AG09319 (cell line): ENCODE measurements around the gene TXNL4A.

ENCODE experiments used
- DNase-seq: peaks from one replicate; pipeline ENCODE4 v3.0.0-alpha.2; 2010; ENCODE audit warnings: low read depth; ENCODE audit errors: extremely low read depth
- TF ChIP-seq, protein P1 (sequence below): IDR thresholded peaks from 2 replicates; pipeline ENCODE4 v1.5.1; 2011; ENCODE audit warnings: low read depth, mild to moderate bottlenecking, inconsistent platforms, low read length, moderate library complexity

The TXNL4A gene

DNA sequence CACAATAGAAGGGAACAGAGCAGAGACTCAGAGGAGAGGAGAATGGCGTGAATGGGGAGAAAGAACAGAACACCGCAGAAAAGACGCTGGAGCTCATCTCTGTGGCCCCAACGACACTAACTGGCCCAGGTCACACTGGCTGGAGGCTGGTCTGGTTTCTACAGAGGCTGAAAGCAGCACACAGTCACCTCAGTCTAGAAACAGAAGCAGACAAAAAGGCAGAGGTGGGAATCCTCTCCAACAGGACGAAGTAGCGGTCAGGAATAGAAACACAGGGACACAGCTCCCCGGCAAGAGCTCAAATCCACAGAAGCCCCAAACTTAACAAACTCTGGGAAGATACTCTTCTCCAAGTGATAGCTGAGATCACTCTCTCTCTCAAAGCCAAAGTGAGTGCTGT, 46.2 kb downstream of the TXNL4A start:
- TF ChIP-seq, protein P1, sequence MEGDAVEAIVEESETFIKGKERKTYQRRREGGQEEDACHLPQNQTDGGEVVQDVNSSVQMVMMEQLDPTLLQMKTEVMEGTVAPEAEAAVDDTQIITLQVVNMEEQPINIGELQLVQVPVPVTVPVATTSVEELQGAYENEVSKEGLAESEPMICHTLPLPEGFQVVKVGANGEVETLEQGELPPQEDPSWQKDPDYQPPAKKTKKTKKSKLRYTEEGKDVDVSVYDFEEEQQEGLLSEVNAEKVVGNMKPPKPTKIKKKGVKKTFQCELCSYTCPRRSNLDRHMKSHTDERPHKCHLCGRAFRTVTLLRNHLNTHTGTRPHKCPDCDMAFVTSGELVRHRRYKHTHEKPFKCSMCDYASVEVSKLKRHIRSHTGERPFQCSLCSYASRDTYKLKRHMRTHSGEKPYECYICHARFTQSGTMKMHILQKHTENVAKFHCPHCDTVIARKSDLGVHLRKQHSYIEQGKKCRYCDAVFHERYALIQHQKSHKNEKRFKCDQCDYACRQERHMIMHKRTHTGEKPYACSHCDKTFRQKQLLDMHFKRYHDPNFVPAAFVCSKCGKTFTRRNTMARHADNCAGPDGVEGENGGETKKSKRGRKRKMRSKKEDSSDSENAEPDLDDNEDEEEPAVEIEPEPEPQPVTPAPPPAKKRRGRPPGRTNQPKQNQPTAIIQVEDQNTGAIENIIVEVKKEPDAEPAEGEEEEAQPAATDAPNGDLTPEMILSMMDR, result no peak
- no peak for DNase-seq

DNA sequence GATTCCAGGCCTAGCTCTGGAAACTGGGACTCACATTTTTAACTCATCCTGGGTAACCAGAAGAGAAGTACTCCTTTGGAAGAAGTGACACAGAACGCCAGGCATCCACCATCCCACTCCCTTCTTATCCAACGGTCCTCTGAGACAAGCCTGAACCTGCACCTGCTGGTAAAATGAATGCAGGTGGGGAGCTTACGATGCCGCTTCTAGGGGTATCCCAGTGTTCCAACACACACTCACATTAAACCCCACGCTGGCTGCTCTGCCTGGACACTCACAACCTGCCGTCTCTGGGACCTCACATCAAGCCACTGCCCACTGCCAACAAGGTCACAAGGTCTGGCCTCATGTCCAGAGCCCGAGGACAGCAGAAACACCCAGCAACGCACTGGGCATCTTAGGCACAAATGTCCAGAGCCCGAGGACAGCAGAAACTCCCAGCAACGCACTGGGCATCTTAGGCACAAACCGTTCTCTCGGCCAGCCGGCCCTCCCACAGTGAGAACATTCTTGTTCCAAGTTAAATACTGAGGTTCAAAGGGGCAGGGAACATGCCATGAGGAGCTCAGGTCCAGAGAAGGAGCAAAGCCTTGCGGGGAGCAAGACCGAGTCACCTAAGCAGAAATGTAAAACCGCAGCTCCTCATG, 46.8 kb downstream of the TXNL4A start:
- TF ChIP-seq, protein P1, result no peak
- no peak for DNase-seq

DNA sequence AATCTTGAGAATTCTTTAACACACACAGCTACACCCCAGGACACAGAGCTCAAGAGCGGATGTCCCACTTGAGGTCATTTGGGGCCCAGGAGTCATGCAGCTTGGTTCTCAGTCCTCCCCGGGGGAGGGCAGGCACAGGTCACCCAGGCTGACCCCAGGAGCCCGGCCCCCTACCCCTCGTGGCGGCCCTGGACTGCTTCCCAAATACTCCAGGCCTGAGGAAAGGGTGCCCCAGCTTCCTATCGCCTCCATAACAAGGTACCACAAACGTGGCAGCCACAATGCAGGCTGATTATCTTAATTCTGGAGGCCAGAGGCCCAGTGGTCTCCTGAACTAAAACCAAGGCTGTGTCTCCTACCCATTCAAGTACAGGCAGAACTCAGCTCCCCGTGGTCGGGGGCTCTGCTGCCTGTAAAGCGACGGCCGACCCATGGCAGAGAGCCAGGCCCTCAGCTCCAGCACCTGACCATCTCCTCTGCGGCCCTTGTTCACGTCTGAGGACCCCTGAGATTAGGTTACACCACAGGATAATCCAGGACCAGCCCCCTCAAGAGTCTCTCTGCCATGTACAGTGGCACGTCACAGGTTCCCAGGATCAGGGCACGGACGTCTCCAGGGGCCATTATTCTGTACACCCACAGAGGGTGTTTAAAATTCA, 47.4 kb downstream of the TXNL4A start:
- TF ChIP-seq, protein P1, result no peak

DNA sequence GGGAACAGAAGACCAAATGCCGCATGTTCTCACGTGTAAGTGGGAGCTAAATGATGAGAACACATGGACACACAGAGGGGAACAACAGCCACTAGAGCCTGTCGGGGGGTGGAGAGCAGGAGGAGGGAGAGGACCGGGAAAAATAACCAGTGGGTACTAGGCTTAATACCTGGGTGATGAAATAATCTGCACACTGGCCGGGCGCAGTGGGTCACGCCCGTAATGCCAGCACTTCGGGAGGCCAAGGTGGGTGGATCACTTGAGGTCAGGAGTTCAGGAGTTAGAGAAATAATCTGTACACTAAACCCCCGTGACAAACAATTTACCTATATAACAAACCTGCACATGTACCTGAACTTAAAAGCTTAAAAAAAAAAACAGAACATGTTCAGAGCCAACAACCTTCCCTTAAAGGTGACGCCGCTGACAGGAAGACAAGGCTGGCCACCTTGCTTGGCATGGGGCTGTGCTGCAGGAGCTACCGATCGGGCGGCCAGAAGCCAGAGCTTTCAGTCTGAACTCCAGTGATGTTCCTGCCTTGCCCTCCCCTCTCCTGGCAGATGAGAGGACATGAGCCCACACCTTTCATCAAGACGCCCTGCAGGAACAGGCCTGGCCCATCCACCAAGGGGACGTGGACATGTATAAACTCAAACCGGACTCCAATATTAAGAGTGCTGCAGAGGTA, 48.1 kb downstream of the TXNL4A start:
- no peak for DNase-seq
- TF ChIP-seq, protein P1, result no peak

More for the DNA sequence above, 47.4 kb downstream of the TXNL4A start:
- DNase-seq, result no peak

DNA sequence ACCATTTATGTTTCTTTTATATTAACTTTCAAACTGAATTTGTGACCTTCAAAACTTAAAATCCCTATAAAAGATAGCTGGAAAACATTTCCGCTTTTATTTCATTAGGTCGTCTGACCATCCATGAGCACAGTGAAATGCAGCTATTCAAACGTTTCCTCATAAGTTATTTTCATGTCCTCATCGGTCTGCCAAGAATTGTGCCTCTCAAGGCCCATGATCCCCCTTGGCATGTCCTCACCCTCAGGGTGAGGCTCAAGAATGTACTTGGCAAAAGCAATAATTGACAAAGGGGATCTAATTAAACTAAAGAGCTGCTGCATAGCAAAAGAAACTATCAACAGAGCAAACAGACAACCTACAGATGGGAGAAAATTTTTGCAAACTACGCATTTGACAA, 49.3 kb downstream of the TXNL4A start:
- no peak for DNase-seq
- TF ChIP-seq, protein P1, result no peak

DNA sequence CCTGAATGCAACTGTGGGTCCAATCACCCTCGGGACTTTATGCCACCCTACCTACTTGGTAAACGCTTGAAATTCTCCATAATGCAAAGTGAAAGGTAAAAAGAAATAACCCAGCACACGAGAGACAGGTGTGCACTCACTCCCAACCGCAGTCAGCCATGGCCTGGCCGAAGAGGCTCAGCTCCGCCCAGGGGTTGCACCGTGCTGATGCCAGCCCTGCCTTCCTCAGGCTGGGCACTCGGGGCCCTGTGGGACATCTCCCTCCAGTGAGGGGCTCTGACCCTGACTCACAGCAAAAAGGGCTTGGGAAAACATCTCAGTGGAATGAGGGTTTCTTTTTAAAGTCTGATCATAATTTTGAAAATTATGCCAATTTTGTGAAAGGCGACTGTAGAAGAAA, 50.2 kb downstream of the TXNL4A start:
- TF ChIP-seq, protein P1, result no peak
- no peak for DNase-seq
